Psoas muscle (tissue), 8 donors: ENCODE results near the gene PLG. TPM values are rescaled to one million over a fixed set of nuclear protein-coding genes. Genes with fewer than 3 reads are reported as not detected.
"Not testable (repeated sequence)": the region's sequence is repeated elsewhere in the genome, so short reads cannot be mapped to it uniquely, and the experiment has no call there.

Experiments used
- ATAC-seq, 4 donors: fragments of 200-7000 bp; cut with Tn5 transposase; one replicate each; pipeline ENCODE4 v1.9.1; 2020; ENCODE audit warnings: moderate library complexity in 3 of 4, mild to moderate bottlenecking in 2 of 4
- DNase-seq, 2 donors: peaks; one replicate each; pipeline ENCODE4 v3.0.0-alpha.2; 2020
- H3K27ac ChIP-seq: fragments of 200-600 bp; one replicate; pipeline ENCODE4 v1.8.0; 2022
- H3K27me3 ChIP-seq, 3 donors: fragments of 200-600 bp in 1 of 3; one replicate each; pipeline versions ENCODE4 v1.6.1 to v1.8.0; 2013 to 2022; ENCODE audit warnings: low read length in 2 of 3, mild to moderate bottlenecking in 2 of 3, moderate library complexity in 1 of 3; ENCODE audit not compliant: insufficient read depth in 3 of 3
- H3K36me3 ChIP-seq, 2 donors: fragments of 200-600 bp in 1 of 2; one replicate each; pipeline versions ENCODE4 v1.6.1 to v1.8.0; 2013 to 2022; ENCODE audit warnings: low read depth in 1 of 2, mild to moderate bottlenecking in 1 of 2, moderate library complexity in 1 of 2; ENCODE audit not compliant: insufficient read depth in 1 of 2
- H3K4me1 ChIP-seq: fragments of 200-600 bp; one replicate; pipeline ENCODE4 v1.8.0; 2022
- H3K4me3 ChIP-seq: fragments of 200-600 bp; one replicate; pipeline ENCODE4 v1.8.0; 2022; ENCODE audit warnings: mild to moderate bottlenecking
- H3K9me3 ChIP-seq: fragments of 200-600 bp; one replicate; pipeline ENCODE4 v1.8.0; 2022
- CTCF ChIP-seq: fragments of 200-600 bp; IDR thresholded peaks from one replicate; pipeline ENCODE4 v1.8.0; 2022; ENCODE audit warnings: antibody characterized with exemption
- WGBS, 3 donors: extraction: QIAGEN DNeasy Blood & Tissue Kit; methylation state at CpG; one replicate each; pipeline versions ENCODE4 v1.1.6 to v1.1.7; 2013; 5-methylcytosine and 5-hydroxymethylcytosine counted together
- intact Hi-C, 2 donors: fragments of 100-400 bp; cut with DNase I; formaldehyde crosslinking; loops; one replicate each; pipeline versions ENCODE4 v1.11.0 to v1.14.2; 2022
- polyA plus RNA-seq, 3 donors: library from polyadenylated mRNA; stranded (reverse); fragments of 200-250 nt; gene quantifications; one replicate each; pipeline ENCODE4 v1.2.3, GENCODE V29; 2013
- total RNA-seq, 4 donors: library from RNA; stranded (reverse); fragmentation: NEBNext Ultra II Directional in 2 of 4; extraction: Animal tissue kit (Norgen Biotek cat#: 25700) in 2 of 4; gene quantifications; one replicate each; pipeline versions ENCODE4 v1.2.1 to v1.2.4, GENCODE V29; 2021 to 2023
- donor health status: healthy with polysubstance abuse.
- donor health status: DM: no; HTN: no; CAD: no; lungs with moderate emphysema.
- donor health status: Bipolar disorder and iron deficiency.
- donor health status: healthy.
- donor health status: DM: yes; HTN: yes; CAD: no.
- donor health status: DM: no; HTN: no; CAD: no.
- donor health status: DM: no; HTN: no; CAD: no.
- donor health status: DM: yes; HTN: yes; CAD: no.

The PLG gene
- total and polyA plus RNA-seq, 7 donors: 0.20 to 0.64 TPM; not detected in 5

- Histone ChIP-seq H3K27me3 (no peaks in the 10 kb centered on the region), H3K9me3 (peaks cover 4% of the 10 kb centered on the region), H3K4me1 (no peaks in the 10 kb centered on the region), H3K4me3 (no peak overlapping the region), H3K36me3 (no peaks in the 10 kb centered on the region), H3K27ac (no peak overlapping the region)
- TF ChIP-seq CTCF: no peak
- intact Hi-C loops: no loop called here
- DNase-seq: no peak
- 5 to 10% (median 6%) methylated on average over 14 of the region's 14 CpGs for WGBS, 3 donors
- ATAC-seq: no peak
These were observed 22.7 kb upstream of the PLG start for GRCh38 chr6:160679402-160679769.

GRCh38 chr6:160685101-160685761 is 16.8 kb upstream of the PLG start:
- ATAC-seq, H3K36me3 ChIP-seq, H3K4me1 ChIP-seq, H3K27ac ChIP-seq, H3K9me3 ChIP-seq, DNase-seq, H3K4me3 ChIP-seq, H3K27me3 ChIP-seq, intact Hi-C loops: not testable (repeated sequence)
- whole genome bisulfite sequencing, 3 donors: 90 to 95% (median 93%) methylated on average over 26 of the region's 32 CpGs

GRCh38 chr6:160685762-160686450 is 16.1 kb upstream of the PLG start:
- no peaks in the 10 kb centered on the region for H3K4me1 ChIP-seq
- H3K9me3 ChIP-seq: no peaks in the 10 kb centered on the region
- ATAC-seq: no peak
- intact Hi-C loops: no loop called here
- H3K27me3 ChIP-seq: no peaks in the 10 kb centered on the region
- WGBS, 3 donors: 83 to 87% (median 84%) methylated on average over 5 of the region's 5 CpGs
- DNase-seq: no peak
- no peak for TF ChIP-seq CTCF
- H3K36me3 ChIP-seq: no peaks in the 10 kb centered on the region
- H3K4me3 ChIP-seq: no peak overlapping the region
- no peak overlapping the region for H3K27ac ChIP-seq

GRCh38 chr6:160690458-160690857 is 11.6 kb upstream of the PLG start:
- WGBS, 3 donors: 71 to 78% (median 72%) methylated on average over 9 of the region's 9 CpGs
- intact Hi-C loops: no loop called here
- no peak overlapping the region for H3K27ac ChIP-seq

More at GRCh38 chr6:160690458-160690857, 11.6 kb upstream of the PLG start:
- DNase-seq (no peak), ATAC-seq (no peak)
- no peaks in the 10 kb centered on the region for H3K4me1 ChIP-seq
- H3K36me3 ChIP-seq: no peaks in the 10 kb centered on the region
- H3K27me3 ChIP-seq: peaks cover 0 to 5% (median 0%) of the 10 kb centered on the region in 3 donors
- no peak overlapping the region for H3K4me3 ChIP-seq
- H3K9me3 ChIP-seq: no peaks in the 10 kb centered on the region
- TF ChIP-seq CTCF: no peak
